Measurements from ENCODE around the gene PNKP.

GRCh38 chr19:49890349-49891311 is 23.3 kb upstream of the PNKP start:
- TF ChIP-seq CTBP1 (IDR thresholded peaks at IDR 0.05; ENCODE audit: borderline replicate concordance): no peak
- no peak for TF ChIP-seq ARNT (IDR thresholded peaks at IDR 0.05)
- no peak for TF ChIP-seq BHLHE40 (IDR thresholded peaks at IDR 0.05; ENCODE audit: borderline replicate concordance)
- no peak for TF ChIP-seq SP1 (IDR thresholded peaks at IDR 0.05)
- no peak for TF ChIP-seq TARDBP (IDR thresholded peaks at IDR 0.05)
- TF ChIP-seq ELF4 (IDR thresholded peaks at IDR 0.05): no peak
- no peak for TF ChIP-seq SUZ12 (IDR thresholded peaks at IDR 0.05)
- TF ChIP-seq PKNOX1 (IDR thresholded peaks at IDR 0.05): no peak
- TF ChIP-seq HDGF (IDR thresholded peaks at IDR 0.05; ENCODE audit: borderline replicate concordance): no peak
- TF ChIP-seq ZNF384 (IDR thresholded peaks at IDR 0.05): no peak

All from HEK293T (cell line).